Fibroblast of skin of back (primary cell): Measurements from ENCODE around the gene SETD2.
A peak's percentile ranks its signal among the peaks of the same experiment; 100 is the strongest.
"Not testable (repeated sequence)": the region's sequence is repeated elsewhere in the genome, so short reads cannot be mapped to it uniquely, and the experiment has no call there.

Experiments used
- DNase-seq: peaks from one replicate; pipeline ENCODE4 v3.0.0-alpha.2; 2013

Gene SETD2

GRCh38 chr3:47152578-47152977 is 11.3 kb downstream of the SETD2 start:
- DNase-seq, result no peak

GRCh38 chr3:47151836-47152235 is 12.1 kb downstream of the SETD2 start:
- no peak for DNase-seq

GRCh38 chr3:47149339-47149933 is 14.5 kb downstream of the SETD2 start:
- DNase-seq, result no peak

GRCh38 chr3:47145272-47145671 is 18.6 kb downstream of the SETD2 start:
- no peak for DNase-seq

GRCh38 chr3:47143068-47143467 is 20.8 kb downstream of the SETD2 start:
- no peak for DNase-seq

- not testable (repeated sequence) for DNase-seq
These were observed 21.4 kb downstream of the SETD2 start for GRCh38 chr3:47142536-47142935.

- DNase-seq, result not testable (repeated sequence)
These were observed 22.9 kb downstream of the SETD2 start for GRCh38 chr3:47140973-47141461.

GRCh38 chr3:47140553-47140952 is 23.4 kb downstream of the SETD2 start:
- DNase-seq, result not testable (repeated sequence)

GRCh38 chr3:47134311-47134710 is 29.6 kb downstream of the SETD2 start:
- no peak for DNase-seq

GRCh38 chr3:47133641-47134040 is 30.3 kb downstream of the SETD2 start:
- no peak for DNase-seq

- no peak for DNase-seq
These were observed 33.4 kb downstream of the SETD2 start for GRCh38 chr3:47130557-47130956.

GRCh38 chr3:47128137-47128536 is 35.8 kb downstream of the SETD2 start:
- no peak for DNase-seq

- DNase-seq, result no peak
These were observed 40.1 kb downstream of the SETD2 start for GRCh38 chr3:47123857-47124256.

GRCh38 chr3:47121409-47121808 is 42.5 kb downstream of the SETD2 start:
- no peak for DNase-seq

- DNase-seq, result no peak
These were observed 43.8 kb downstream of the SETD2 start for GRCh38 chr3:47120138-47120537.

- not testable (repeated sequence) for DNase-seq
These were observed 44.5 kb downstream of the SETD2 start for GRCh38 chr3:47119387-47119786.

GRCh38 chr3:47117807-47118364 is 46.0 kb downstream of the SETD2 start:
- no peak for DNase-seq

GRCh38 chr3:47115524-47115923 is 48.4 kb downstream of the SETD2 start:
- DNase-seq, result not testable (repeated sequence)

GRCh38 chr3:47113669-47114365 is 50.1 kb downstream of the SETD2 start:
- DNase-seq, result peak; percentile 96

GRCh38 chr3:47112997-47113396 is 50.9 kb downstream of the SETD2 start:
- no peak for DNase-seq

- no peak for DNase-seq
These were observed 54.5 kb downstream of the SETD2 start for GRCh38 chr3:47109393-47109792.

GRCh38 chr3:47108546-47108945 is 55.4 kb downstream of the SETD2 start:
- DNase-seq, result peak; percentile 71

- DNase-seq, result no peak
These were observed 59.7 kb downstream of the SETD2 start for GRCh38 chr3:47104259-47104658.

- no peak for DNase-seq
These were observed 60.3 kb downstream of the SETD2 start for GRCh38 chr3:47103619-47104018.
